Choroid plexus epithelial cell (primary cell): Measurements from ENCODE around the gene SNX9.

Source experiments
- DNase-seq: peaks from one replicate; pipeline ENCODE4 v3.0.0-alpha.2; 2010; ENCODE audit warnings: low read depth
- H3K4me3 ChIP-seq: 2 replicates; pipeline ENCODE4 v1.5.1; 2011; ENCODE audit warnings: low read depth, mild to moderate bottlenecking, control low read depth, low read length, moderate library complexity
- CTCF ChIP-seq: conservative IDR thresholded peaks from 2 replicates; pipeline ENCODE4 v1.5.1; 2011; ENCODE audit warnings: low read depth, mild to moderate bottlenecking, control low read depth, inconsistent platforms, low read length, moderate library complexity

Gene SNX9

GRCh38 chr6:157804448-157805327 lies 18.4 kb upstream of the SNX9 start:
- DNase-seq, result no peak
- H3K4me3 ChIP-seq, result no peak overlapping the region
- no peak for TF ChIP-seq CTCF

GRCh38 chr6:157806131-157806855 lies 16.8 kb upstream of the SNX9 start:
- TF ChIP-seq CTCF, result no peak
- DNase-seq, result no peak
- no peak overlapping the region for H3K4me3 ChIP-seq

GRCh38 chr6:157806856-157807215 lies 16.2 kb upstream of the SNX9 start:
- DNase-seq, result no peak
- TF ChIP-seq CTCF, result no peak
- H3K4me3 ChIP-seq, result no peak overlapping the region

- H3K4me3 ChIP-seq, result no peak overlapping the region
- TF ChIP-seq CTCF, result no peak
- no peak for DNase-seq
Observed at GRCh38 chr6:157808405-157808950, 14.6 kb upstream of the SNX9 start.

GRCh38 chr6:157809613-157810012 lies 13.4 kb upstream of the SNX9 start:
- H3K4me3 ChIP-seq, result no peak overlapping the region
- TF ChIP-seq CTCF, result no peak
- no peak for DNase-seq

GRCh38 chr6:157811137-157811475 lies 11.9 kb upstream of the SNX9 start:
- DNase-seq, result no peak
- no peak overlapping the region for H3K4me3 ChIP-seq
- no peak for TF ChIP-seq CTCF
